Psoas muscle (tissue), 8 donors: ENCODE results near the gene PAPPA. TPM values are rescaled to one million over a fixed set of nuclear protein-coding genes. Genes with fewer than 3 reads are reported as not detected.

ENCODE experiments used
- ATAC-seq, 4 donors: fragments of 200-7000 bp; cut with Tn5 transposase; one replicate each; pipeline ENCODE4 v1.9.1; 2020; ENCODE audit warnings: moderate library complexity in 3 of 4, mild to moderate bottlenecking in 2 of 4
- DNase-seq, 2 donors: peaks; one replicate each; pipeline ENCODE4 v3.0.0-alpha.2; 2020
- H3K27ac ChIP-seq: fragments of 200-600 bp; one replicate; pipeline ENCODE4 v1.8.0; 2022
- H3K27me3 ChIP-seq, 3 donors: fragments of 200-600 bp in 1 of 3; one replicate each; pipeline versions ENCODE4 v1.6.1 to v1.8.0; 2013 to 2022; ENCODE audit warnings: low read length in 2 of 3, mild to moderate bottlenecking in 2 of 3, moderate library complexity in 1 of 3; ENCODE audit not compliant: insufficient read depth in 3 of 3
- H3K36me3 ChIP-seq, 2 donors: fragments of 200-600 bp in 1 of 2; one replicate each; pipeline versions ENCODE4 v1.6.1 to v1.8.0; 2013 to 2022; ENCODE audit warnings: low read depth in 1 of 2, mild to moderate bottlenecking in 1 of 2, moderate library complexity in 1 of 2; ENCODE audit not compliant: insufficient read depth in 1 of 2
- H3K4me1 ChIP-seq: fragments of 200-600 bp; one replicate; pipeline ENCODE4 v1.8.0; 2022
- H3K4me3 ChIP-seq: fragments of 200-600 bp; one replicate; pipeline ENCODE4 v1.8.0; 2022; ENCODE audit warnings: mild to moderate bottlenecking
- H3K9me3 ChIP-seq: fragments of 200-600 bp; one replicate; pipeline ENCODE4 v1.8.0; 2022
- WGBS, 3 donors: extraction: QIAGEN DNeasy Blood & Tissue Kit; methylation state at CpG; one replicate each; pipeline versions ENCODE4 v1.1.6 to v1.1.7; 2013; 5-methylcytosine and 5-hydroxymethylcytosine counted together
- intact Hi-C, 2 donors: fragments of 100-400 bp; cut with DNase I; formaldehyde crosslinking; loops; one replicate each; pipeline versions ENCODE4 v1.11.0 to v1.14.2; 2022
- polyA plus RNA-seq, 3 donors: library from polyadenylated mRNA; stranded (reverse); fragments of 200-250 nt; gene quantifications; one replicate each; pipeline ENCODE4 v1.2.3, GENCODE V29; 2013
- total RNA-seq, 4 donors: library from RNA; stranded (reverse); fragmentation: NEBNext Ultra II Directional in 2 of 4; extraction: Animal tissue kit (Norgen Biotek cat#: 25700) in 2 of 4; gene quantifications; one replicate each; pipeline versions ENCODE4 v1.2.1 to v1.2.4, GENCODE V29; 2021 to 2023
- TF ChIP-seq, protein P1 (sequence below): fragments of 200-600 bp; IDR thresholded peaks from one replicate; pipeline ENCODE4 v1.8.0; 2022; ENCODE audit warnings: antibody characterized with exemption
- donor health status: healthy with polysubstance abuse.
- donor health status: DM: no; HTN: no; CAD: no; lungs with moderate emphysema.
- donor health status: Bipolar disorder and iron deficiency.
- donor health status: healthy.
- donor health status: DM: yes; HTN: yes; CAD: no.
- donor health status: DM: no; HTN: no; CAD: no.
- donor health status: DM: no; HTN: no; CAD: no.
- donor health status: DM: yes; HTN: yes; CAD: no.

Gene PAPPA
- total and polyA plus RNA-seq, 7 donors = 0.07 to 0.88 (median 0.61) TPM

DNA sequence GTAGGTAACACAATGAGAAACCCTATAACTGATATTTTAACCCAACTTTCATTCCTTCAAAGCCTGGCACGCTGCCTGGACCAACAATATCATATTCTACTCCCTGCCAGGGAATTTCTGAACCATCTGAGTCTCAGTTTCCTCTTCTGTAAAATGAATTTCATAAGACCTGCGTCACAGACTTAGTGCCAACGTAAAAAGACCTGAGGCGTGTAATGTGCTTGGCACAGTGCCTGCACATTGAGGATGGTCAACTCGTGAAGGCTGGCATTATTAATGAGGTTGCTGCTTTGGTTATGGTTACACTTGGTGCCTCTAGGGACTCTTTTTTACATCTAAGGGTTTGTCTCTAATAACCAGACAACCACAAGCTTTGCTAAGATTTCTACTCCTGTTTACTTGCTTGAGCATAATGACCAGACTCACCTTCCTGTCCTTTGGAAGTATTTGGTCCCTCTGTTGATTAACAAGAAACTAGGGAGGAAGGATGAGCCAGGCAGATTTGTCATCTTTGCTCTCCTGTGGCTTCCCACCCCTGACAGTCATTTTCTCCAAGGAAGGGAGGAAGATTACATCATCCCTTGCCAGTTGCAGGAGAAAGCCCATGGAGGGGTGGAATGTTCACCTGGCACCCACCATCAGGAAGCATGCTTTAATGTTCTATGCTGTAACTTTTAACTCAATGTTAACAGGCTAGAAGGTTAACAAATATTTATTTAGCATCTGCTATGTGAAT lies 79.0 kb downstream of the PAPPA start:
- WGBS, 3 donors = 30 to 37% (median 35%) methylated on average over 5 of the region's 5 CpGs
- H3K36me3 ChIP-seq = no peaks in the 10 kb centered on the region
- H3K9me3 ChIP-seq = no peaks in the 10 kb centered on the region
- TF ChIP-seq, protein P1, sequence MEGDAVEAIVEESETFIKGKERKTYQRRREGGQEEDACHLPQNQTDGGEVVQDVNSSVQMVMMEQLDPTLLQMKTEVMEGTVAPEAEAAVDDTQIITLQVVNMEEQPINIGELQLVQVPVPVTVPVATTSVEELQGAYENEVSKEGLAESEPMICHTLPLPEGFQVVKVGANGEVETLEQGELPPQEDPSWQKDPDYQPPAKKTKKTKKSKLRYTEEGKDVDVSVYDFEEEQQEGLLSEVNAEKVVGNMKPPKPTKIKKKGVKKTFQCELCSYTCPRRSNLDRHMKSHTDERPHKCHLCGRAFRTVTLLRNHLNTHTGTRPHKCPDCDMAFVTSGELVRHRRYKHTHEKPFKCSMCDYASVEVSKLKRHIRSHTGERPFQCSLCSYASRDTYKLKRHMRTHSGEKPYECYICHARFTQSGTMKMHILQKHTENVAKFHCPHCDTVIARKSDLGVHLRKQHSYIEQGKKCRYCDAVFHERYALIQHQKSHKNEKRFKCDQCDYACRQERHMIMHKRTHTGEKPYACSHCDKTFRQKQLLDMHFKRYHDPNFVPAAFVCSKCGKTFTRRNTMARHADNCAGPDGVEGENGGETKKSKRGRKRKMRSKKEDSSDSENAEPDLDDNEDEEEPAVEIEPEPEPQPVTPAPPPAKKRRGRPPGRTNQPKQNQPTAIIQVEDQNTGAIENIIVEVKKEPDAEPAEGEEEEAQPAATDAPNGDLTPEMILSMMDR = no peak
- intact Hi-C loops = loop anchor here in 1 of 2 donors (10.0 kb wide), 1 partner anchor 62 kb away; no protein-coding TSS in a partner anchor
- no peak for DNase-seq
- H3K27me3 ChIP-seq = no peaks in the 10 kb centered on the region
- H3K4me1 ChIP-seq = no peaks in the 10 kb centered on the region
- ATAC-seq = no peak
- H3K4me3 ChIP-seq = no peak overlapping the region
- no peak overlapping the region for H3K27ac ChIP-seq

DNA sequence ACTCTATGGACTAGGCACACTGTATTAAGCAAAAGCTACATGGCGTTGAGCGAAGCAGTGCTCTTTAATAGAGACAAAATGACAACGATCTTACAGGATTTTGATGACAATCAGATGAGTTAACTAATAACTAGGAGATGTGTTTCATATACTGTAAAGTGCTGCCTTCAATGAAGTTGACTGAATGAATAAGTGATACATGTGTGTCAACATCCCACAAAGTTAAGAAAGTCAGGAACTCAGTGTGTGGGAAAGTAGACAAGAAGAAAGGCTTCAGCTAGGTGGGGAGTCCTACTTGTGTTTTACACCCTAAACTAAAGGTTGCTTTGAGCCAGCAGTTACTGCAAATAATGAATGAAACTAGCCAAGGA lies 79.6 kb downstream of the PAPPA start:
- no peaks in the 10 kb centered on the region for H3K36me3 ChIP-seq
- WGBS, 3 donors = 94 to 96% (median 94%) methylated on average over 3 of the region's 3 CpGs
- no peaks in the 10 kb centered on the region for H3K9me3 ChIP-seq
- TF ChIP-seq, protein P1 = no peak
- DNase-seq (no peak), ATAC-seq (no peak)
- no peak overlapping the region for H3K27ac ChIP-seq
- no peaks in the 10 kb centered on the region for H3K27me3 ChIP-seq
- intact Hi-C loops = loop anchor here in 1 of 2 donors (10.0 kb wide), 1 partner anchor 62 kb away; no protein-coding TSS in a partner anchor
- no peaks in the 10 kb centered on the region for H3K4me1 ChIP-seq
- H3K4me3 ChIP-seq = no peak overlapping the region

DNA sequence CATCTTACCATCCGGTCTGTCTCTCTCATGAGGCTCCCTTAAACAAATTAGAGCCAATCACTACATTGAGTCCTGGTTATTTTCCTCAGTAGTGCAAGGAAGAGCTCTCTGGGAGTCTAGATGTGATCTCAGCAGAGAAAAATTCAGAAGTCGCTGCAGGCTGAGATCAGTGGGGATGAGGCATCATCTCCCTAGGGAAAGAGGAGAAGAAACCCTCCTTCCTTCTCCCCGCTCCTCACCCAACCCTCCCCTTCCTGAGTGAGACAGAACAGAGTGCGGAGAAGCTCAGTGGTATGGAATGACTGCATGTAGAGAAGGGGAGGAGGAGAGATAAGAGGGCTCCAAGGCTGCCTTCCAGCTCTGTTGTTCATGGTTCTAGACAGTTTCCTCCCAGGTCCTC lies 80.5 kb downstream of the PAPPA start:
- intact Hi-C loops = loop anchor here in 1 of 2 donors (10.0 kb wide), 1 partner anchor 61 kb away; no protein-coding TSS in a partner anchor
- Histone ChIP-seq H3K36me3 (no peaks in the 10 kb centered on the region), H3K27me3 (no peaks in the 10 kb centered on the region), H3K9me3 (no peaks in the 10 kb centered on the region), H3K4me1 (no peaks in the 10 kb centered on the region), H3K27ac (no peak overlapping the region), H3K4me3 (no peak overlapping the region)
- WGBS, 3 donors = 50 to 59% (median 55%) methylated on average over 4 of the region's 4 CpGs
- TF ChIP-seq, protein P1 = no peak
- no peak for ATAC-seq
- DNase-seq = no peak

DNA sequence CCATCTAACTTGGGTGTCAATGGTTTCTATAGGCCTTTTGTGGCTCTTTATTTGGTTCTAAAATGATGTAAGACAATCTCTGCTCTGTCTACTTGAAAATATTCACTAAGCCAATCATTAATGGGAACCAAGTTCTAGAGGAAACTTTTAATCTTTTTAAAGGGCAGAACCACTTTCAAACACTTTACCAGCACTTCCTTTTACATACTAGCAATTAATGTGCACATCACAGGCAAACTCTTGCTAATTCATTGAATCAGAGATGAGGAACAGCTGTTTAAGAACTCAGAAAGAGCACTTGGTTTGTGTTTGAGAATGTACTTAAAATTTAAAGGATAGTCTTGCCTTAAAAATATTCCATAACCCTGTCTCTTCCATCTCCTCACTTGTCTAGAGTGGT lies 83.4 kb downstream of the PAPPA start:
- intact Hi-C loops = loop anchor here in 1 of 2 donors (10.0 kb wide), 1 partner anchor 58 kb away; no protein-coding TSS in a partner anchor
- Histone ChIP-seq H3K9me3 (no peaks in the 10 kb centered on the region), H3K27me3 (no peaks in the 10 kb centered on the region), H3K4me1 (no peaks in the 10 kb centered on the region), H3K4me3 (no peak overlapping the region), H3K27ac (no peak overlapping the region), H3K36me3 (no peaks in the 10 kb centered on the region)
- TF ChIP-seq, protein P1 = no peak
- no peak for ATAC-seq
- no peak for DNase-seq
